ENCODE data around the gene ADAMTSL5. TPM values are rescaled to one million over a fixed set of nuclear protein-coding genes. Genes with fewer than 3 reads are reported as not detected.

The ADAMTSL5 gene
- total and polyA plus RNA-seq, 2 of the 13 experiments (the other 11 are each of a cell fraction or from before 2014, with no cell fraction given): 0.60 to 2.7 TPM

- TF ChIP-seq ATF4 (CRISPR knock-in tag; IDR thresholded peaks at IDR 0.05): no peak
- TF ChIP-seq, protein P1, sequence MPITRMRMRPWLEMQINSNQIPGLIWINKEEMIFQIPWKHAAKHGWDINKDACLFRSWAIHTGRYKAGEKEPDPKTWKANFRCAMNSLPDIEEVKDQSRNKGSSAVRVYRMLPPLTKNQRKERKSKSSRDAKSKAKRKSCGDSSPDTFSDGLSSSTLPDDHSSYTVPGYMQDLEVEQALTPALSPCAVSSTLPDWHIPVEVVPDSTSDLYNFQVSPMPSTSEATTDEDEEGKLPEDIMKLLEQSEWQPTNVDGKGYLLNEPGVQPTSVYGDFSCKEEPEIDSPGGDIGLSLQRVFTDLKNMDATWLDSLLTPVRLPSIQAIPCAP (CRISPR knock-in tag; IDR thresholded peaks at IDR 0.05; ENCODE audit: low read depth): no peak
- TF ChIP-seq JUN (CRISPR knock-in tag; IDR thresholded peaks at IDR 0.05): 0 out of 2 replicates have a peak, but pooled peaks have one; percentile 44
- TF ChIP-seq FOXA1 (IDR thresholded peaks at IDR 0.05): no peak
- TF ChIP-seq FOXA1 (CRISPR knock-in tag; IDR thresholded peaks at IDR 0.05): no peak
- TF ChIP-seq ZBTB39 (CRISPR knock-in tag; IDR thresholded peaks at IDR 0.05): no peak
- TF ChIP-seq, protein P2, sequence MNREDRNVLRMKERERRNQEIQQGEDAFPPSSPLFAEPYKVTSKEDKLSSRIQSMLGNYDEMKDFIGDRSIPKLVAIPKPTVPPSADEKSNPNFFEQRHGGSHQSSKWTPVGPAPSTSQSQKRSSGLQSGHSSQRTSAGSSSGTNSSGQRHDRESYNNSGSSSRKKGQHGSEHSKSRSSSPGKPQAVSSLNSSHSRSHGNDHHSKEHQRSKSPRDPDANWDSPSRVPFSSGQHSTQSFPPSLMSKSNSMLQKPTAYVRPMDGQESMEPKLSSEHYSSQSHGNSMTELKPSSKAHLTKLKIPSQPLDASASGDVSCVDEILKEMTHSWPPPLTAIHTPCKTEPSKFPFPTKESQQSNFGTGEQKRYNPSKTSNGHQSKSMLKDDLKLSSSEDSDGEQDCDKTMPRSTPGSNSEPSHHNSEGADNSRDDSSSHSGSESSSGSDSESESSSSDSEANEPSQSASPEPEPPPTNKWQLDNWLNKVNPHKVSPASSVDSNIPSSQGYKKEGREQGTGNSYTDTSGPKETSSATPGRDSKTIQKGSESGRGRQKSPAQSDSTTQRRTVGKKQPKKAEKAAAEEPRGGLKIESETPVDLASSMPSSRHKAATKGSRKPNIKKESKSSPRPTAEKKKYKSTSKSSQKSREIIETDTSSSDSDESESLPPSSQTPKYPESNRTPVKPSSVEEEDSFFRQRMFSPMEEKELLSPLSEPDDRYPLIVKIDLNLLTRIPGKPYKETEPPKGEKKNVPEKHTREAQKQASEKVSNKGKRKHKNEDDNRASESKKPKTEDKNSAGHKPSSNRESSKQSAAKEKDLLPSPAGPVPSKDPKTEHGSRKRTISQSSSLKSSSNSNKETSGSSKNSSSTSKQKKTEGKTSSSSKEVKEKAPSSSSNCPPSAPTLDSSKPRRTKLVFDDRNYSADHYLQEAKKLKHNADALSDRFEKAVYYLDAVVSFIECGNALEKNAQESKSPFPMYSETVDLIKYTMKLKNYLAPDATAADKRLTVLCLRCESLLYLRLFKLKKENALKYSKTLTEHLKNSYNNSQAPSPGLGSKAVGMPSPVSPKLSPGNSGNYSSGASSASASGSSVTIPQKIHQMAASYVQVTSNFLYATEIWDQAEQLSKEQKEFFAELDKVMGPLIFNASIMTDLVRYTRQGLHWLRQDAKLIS (CRISPR knock-in tag; IDR thresholded peaks at IDR 0.05): no peak
- peak; percentile 94 for TF ChIP-seq SAP130 (CRISPR knock-in tag; IDR thresholded peaks at IDR 0.05; ENCODE audit: low read depth)
- peak; percentile 86 for TF ChIP-seq ZMAT3 (CRISPR knock-in tag; conservative IDR thresholded peaks at IDR 0.05)
- TF ChIP-seq ZNF20 (CRISPR knock-in tag; IDR thresholded peaks at IDR 0.05): no peak
- no peak for TF ChIP-seq KLF15 (CRISPR knock-in tag; IDR thresholded peaks at IDR 0.05; ENCODE audit: borderline replicate concordance)
- no peak for TF ChIP-seq ZNF768 (CRISPR knock-in tag; IDR thresholded peaks at IDR 0.05)
- no peak for TF ChIP-seq MYNN (CRISPR knock-in tag; IDR thresholded peaks at IDR 0.05; ENCODE audit: low read depth)
- peak; percentile 56 for TF ChIP-seq PHF21A (CRISPR knock-in tag; IDR thresholded peaks at IDR 0.05)
- no peak for TF ChIP-seq SATB2 (CRISPR knock-in tag; IDR thresholded peaks at IDR 0.05)
- TF ChIP-seq ETV6 (CRISPR knock-in tag; conservative IDR thresholded peaks at IDR 0.05): no peak; the same call in 1 of the 2 replicates
- TF ChIP-seq ZNF382 (CRISPR knock-in tag; IDR thresholded peaks at IDR 0.05; ENCODE audit: borderline replicate concordance): no peak
- no peak for TF ChIP-seq HDAC6 (IDR thresholded peaks at IDR 0.05; ENCODE audit: low read depth, low read length)
- TF ChIP-seq ZNF773 (CRISPR knock-in tag; IDR thresholded peaks at IDR 0.05; ENCODE audit: borderline replicate concordance): no peak
- peak; percentile 37; the same call in 1 of the 2 replicates for TF ChIP-seq HCFC1 (IDR thresholded peaks at IDR 0.05; ENCODE audit: low read depth, low read length)
- no peak for TF ChIP-seq TCF12 (IDR thresholded peaks at IDR 0.05)
- TF ChIP-seq TCF12 (CRISPR knock-in tag; IDR thresholded peaks at IDR 0.05): no peak
- TF ChIP-seq ZNF367 (CRISPR knock-in tag; IDR thresholded peaks at IDR 0.05; ENCODE audit: borderline replicate concordance): no peak
- no peak for TF ChIP-seq SCMH1 (CRISPR knock-in tag; IDR thresholded peaks at IDR 0.05; ENCODE audit: borderline replicate concordance)
These were observed 33.7 kb downstream of the ADAMTSL5 start, which contains the start of gene C19orf25 (continued) for GRCh38 chr19:1478934-1479707.

All from HepG2 (cell line).